Measurements from ENCODE around the gene CD300A.

CD300A gene

GRCh38 chr17:74466111-74466827 is at the start of gene CD300A:
Gene CD300A (plus strand): TSS chr17:74466634. CDS start chr17:74466704, 70 bp downstream.
- no peak for DNase-seq

GRCh38 chr17:74417178-74418045 is 49.0 kb upstream of the CD300A start:
- DNase-seq = no peak

DNA sequence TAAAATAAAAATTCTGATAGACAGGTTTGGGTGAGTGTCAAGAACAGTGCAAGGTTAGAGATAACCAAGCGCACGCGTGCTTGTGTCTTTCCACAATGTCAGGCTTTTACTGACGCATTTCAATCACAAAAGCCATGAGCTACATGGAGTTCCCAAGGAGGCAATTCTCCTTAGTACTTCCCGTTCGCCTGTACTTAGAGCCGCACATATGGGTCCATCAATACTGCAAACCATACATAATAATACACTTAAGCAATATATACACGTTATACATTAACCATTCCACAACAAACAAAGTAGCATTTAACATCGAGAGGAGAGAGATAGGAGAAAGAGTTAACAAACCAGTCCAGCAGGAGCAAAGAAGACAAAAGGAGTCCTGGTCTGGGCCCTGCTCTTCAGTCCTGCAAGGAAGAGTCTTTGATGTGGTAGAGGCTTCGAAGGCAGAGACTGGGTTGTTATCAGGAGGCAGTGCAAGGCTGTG is 46.5 kb upstream of the CD300A start:
- DNase-seq = no peak

DNA sequence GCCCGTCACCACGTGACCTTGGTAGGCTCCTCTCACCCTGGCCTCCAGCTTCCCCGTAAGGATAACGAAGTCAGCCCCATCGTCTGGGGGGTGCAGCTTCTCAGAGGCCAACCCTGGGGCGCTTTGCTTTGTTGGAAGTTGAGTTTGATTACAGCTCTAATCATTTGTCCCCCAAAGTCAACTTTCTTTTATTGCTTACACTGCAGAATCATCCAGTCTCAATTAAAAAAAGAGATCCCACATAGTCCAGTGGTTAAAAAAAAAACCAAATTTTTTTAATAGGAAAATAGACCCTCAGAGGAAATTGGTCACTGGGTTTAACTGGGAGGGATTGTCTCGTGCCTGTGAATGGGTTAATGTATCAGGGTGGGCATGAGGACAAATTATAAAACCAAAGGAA is 42.3 kb upstream of the CD300A start:
- no peak for DNase-seq

GRCh38 chr17:74424657-74425056 is 41.8 kb upstream of the CD300A start:
- DNase-seq = no peak

- DNase-seq = no peak
Observed at GRCh38 chr17:74426551-74427047, 39.8 kb upstream of the CD300A start.

- no peak for DNase-seq
Observed at GRCh38 chr17:74427048-74427762, 39.2 kb upstream of the CD300A start.

DNA sequence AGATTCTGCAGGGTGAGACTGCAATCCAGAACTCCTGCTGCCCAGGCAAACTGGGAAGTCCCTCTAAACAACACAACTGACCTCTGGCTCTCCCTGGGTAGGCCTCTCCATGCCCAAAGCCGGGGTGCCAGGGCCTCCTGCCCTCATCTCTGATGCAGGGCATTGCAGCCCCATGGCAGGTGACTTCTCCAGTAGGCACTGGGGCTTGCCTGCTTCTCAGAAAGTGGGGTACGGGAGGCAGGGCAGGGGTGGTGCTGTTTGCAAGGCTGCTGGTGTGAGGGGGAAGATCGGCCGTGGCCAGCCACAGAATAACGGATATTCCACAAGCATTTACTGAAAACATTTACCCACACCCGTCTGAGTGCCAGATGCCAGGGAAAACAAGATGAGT is 38.7 kb upstream of the CD300A start:
- DNase-seq = no peak

DNA sequence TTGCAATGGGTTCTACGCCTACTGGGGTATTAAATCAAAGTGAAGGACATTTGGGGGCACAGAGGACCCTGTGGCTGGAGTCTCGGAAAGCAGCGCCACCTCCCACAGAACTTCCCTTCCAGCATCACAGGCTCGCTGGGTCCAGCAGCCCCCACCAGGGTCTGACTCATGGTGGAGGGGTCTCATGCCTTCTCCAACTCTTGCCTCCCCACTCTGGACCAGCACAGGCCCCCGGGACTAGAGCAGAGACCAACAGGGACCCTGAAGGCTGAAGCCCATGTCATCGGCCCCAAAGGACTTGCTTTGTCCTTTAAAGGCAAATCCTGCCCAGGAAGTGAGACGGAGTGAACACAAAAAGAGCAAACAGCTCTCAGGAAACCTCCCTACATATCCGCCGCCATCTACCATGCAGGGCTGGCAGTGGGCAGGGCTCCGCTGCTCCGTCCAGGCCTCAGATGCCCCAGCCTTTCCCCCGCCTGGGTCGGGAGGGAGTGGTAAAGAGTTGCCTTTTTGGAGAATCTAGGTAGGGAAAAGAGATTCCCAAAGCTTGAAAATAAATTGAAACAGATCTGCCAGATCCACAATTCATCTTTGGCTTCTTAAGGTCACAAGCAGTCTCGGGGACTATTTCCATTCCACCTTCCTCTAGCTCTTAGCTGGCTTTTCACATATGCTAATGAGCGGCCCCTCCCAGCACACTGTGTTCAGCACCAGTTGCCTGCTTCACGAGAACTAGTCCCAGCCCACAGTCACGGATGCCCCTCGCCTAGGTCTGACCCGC is 36.6 kb upstream of the CD300A start:
- no peak for DNase-seq

DNA sequence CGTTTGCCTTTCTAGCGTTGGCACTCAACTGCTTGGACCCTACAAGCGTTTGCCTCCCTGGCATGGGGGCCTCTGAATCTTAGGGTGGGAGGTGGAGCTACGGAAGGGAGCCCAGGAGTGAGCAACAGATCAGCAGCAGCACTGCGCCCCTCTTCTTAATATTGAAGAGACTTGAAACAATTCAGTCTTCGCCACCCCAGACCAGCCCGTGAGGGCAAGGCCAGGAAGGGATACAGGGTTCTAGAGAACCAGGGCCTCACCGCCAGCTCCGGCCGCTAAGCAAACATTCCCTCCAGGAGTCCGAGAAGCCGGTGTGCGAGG is 36.1 kb upstream of the CD300A start:
- no peak for DNase-seq

GRCh38 chr17:74430706-74431567 is 35.5 kb upstream of the CD300A start:
- DNase-seq = peak; percentile 69

GRCh38 chr17:74431568-74432423 is 34.6 kb upstream of the CD300A start, which contains the start of gene GPRC5C:
Gene GPRC5C (plus strand): TSS chr17:74432088. CDS start chr17:74439777, 7,689 bp downstream.
- peak; percentile 77 for DNase-seq

DNA sequence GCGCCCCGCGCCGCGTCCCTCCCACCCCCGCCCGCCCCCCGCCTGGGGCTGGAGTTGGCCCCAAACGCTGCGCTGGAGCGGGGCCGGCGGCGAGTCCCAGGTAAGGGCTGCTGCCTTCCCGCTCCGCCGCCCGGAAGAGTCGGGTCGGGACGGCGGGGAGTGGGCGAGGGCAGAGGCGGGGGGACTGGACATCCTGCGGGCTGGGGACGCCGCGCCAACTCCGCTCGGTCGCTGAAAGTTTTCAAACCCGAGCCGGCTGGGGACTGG is 34.1 kb upstream of the CD300A start:
- DNase-seq = no peak

DNA sequence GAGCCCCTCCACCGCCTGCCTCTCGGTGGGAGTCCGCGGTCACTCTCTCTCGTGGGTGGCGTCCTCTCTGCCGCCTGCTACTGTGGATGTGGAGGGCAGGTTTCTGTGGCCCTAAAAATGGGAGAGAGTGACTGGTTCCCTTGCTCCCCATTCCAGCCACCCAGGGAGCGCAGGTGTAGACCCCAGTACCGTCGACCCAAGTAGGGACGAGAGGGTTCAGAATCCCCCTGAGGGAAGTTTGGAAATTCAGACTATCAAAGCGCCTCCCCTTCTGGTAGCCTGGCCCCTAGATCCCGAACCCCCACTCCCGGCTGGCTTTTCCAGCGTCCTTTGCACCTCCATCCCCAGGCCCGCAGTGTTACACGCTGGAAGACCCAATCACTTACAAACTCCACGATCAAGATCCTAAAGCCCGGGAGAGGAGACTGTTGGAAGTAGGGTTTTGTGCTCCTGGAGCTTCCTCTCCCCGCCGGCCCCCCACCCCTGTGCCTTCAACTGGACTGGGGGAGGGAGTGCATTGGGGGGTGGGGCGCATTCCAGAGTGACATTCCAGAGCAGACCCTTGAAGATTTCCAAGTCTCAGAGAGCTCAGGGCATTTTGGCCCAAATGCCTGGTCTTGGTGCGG is 33.6 kb upstream of the CD300A start:
- DNase-seq = no peak

DNA sequence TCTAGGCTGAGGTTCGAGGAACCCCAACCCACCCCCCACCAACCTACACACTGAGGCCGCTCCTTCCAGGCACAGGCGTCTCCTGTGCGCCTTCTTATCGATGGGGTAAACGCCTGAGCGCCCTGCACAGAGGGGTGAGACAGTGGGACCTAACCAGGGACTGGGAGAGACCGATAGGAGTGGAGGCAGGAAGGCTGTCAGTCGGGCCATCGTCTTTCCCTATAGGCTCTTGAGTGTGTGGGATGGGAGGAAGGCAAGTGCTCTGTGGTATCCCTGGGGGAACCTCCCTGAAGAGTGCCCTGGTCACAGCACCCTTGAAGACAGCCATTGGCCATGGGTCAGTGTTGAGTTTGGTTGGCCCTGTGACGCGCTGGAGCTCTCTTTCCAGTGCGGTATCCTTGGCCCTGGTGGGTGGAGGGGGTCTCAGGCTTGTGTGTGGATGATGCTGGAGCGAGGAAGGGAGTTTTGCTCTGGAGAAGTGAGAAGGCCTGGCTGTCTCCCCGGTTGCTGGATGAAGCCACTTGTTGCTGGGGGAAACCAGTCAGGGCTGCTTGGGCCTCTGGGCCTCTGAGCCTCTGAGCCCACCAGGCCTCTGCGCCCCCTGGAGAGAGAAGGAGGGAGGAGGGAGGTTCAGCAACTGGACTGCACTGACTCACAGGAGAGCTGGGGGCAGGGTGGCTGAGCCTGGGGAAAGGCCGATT is 32.9 kb upstream of the CD300A start:
- no peak for DNase-seq

DNA sequence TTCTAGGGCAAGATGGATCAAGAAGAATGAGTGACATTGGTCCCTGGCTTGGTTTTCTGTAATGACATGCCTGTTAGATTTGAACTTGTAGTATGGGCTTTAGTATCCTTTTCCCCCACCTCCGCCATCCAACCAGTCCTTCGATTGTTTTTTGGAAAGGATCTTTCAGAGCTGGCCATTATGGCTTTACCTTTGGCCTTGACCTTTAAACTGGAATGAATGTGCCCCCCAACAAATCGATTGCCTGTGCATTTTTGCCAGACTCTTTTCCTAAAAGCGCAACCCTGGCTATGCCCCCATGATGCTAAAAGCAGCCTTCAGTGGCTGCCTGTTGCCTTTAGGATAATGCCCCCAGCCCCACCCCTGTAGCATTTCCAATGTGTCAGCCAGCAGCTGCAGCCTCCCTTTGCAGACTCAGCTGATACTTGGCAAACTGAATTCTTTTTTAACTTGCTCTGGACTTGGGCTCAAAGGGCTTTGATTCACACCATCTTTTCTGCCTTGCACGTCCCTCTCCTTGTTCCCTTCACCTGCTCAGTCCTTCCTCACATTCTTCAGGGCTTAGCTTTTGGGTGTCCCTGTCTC is 30.6 kb upstream of the CD300A start:
- no peak for DNase-seq

DNA sequence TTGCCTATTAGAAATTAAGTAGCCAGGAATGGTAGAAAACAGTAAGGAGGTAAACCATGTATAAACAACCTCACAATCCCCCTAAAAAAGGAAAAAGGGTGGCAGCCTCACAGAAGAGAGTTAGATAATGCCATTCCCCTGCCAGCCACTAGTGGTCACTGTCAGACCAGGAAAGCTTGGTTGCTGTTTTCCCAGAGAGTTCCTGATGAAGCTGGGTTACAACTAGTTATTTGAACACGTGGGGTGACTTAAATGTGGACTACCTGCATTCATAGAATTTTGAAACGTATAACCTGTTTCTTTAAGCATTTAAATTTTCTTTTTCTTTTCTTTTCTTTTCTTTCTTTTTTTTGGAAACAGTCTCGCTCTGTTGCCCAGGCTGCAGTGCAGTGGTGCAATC is 28.7 kb upstream of the CD300A start:
- no peak for DNase-seq

- no peak for DNase-seq
Observed at GRCh38 chr17:74439691-74440567, 26.5 kb upstream of the CD300A start.
